ENCODE measurements around the gene TNFAIP2.

The TNFAIP2 gene

GRCh38 chr14:103178521-103178920 is 55.3 kb downstream of the TNFAIP2 start:
- POLR2A ChIA-PET = no interaction called here
- no peak for DNase-seq (ENCODE audit: extremely low spot score)
- TF ChIP-seq CTCF (IDR thresholded peaks at IDR 0.05; ENCODE audit: control extremely low read depth, extremely low read depth, low read depth, missing control alignments) = no peak
- CTCF ChIA-PET = no interaction called here

GRCh38 chr14:103179094-103179493 is 55.8 kb downstream of the TNFAIP2 start:
- DNase-seq (ENCODE audit: extremely low spot score) = no peak
- ChIA-PET CTCF (interaction anchor here (1.4 kb wide), 1 partner anchor 74 kb away, joined by 4 read pairs; no protein-coding TSS in a partner anchor), POLR2A (no interaction called here)
- TF ChIP-seq CTCF (IDR thresholded peaks at IDR 0.05; ENCODE audit: control extremely low read depth, extremely low read depth, low read depth, missing control alignments) = no peak

- ChIA-PET POLR2A (no interaction called here), CTCF (interaction anchor here (1.4 kb wide), 1 partner anchor 76 kb away, joined by 4 read pairs; no protein-coding TSS in a partner anchor)
- no peak for DNase-seq (ENCODE audit: extremely low spot score)
- TF ChIP-seq CTCF (IDR thresholded peaks at IDR 0.05; ENCODE audit: control extremely low read depth, extremely low read depth, low read depth, missing control alignments) = no peak
Measured at GRCh38 chr14:103180331-103180730, 57.1 kb downstream of the TNFAIP2 start.

- TF ChIP-seq CTCF (IDR thresholded peaks at IDR 0.05; ENCODE audit: control extremely low read depth, extremely low read depth, low read depth, missing control alignments) = no peak
- no peak for DNase-seq (ENCODE audit: extremely low spot score)
- ChIA-PET CTCF (interaction anchor here (0.9 to 4.3 kb wide), 4 partner anchors 13 to 79 kb away, joined by 3 to 43 read pairs (median 6); no protein-coding TSS in a partner anchor), POLR2A (no interaction called here)
Measured at GRCh38 chr14:103184046-103184445, 60.8 kb downstream of the TNFAIP2 start.

GRCh38 chr14:103185051-103186029 is 62.1 kb downstream of the TNFAIP2 start:
- ChIA-PET CTCF (interaction anchor here (0.7 to 4.3 kb wide), 9 partner anchors 8 to 111 kb away, joined by 3 to 43 read pairs (median 3); no protein-coding TSS in a partner anchor), POLR2A (interaction anchor here (0.6 kb wide), 1 partner anchor 16 kb away, joined by 4 read pairs; no protein-coding TSS in a partner anchor)
- TF ChIP-seq CTCF (IDR thresholded peaks at IDR 0.05; ENCODE audit: control extremely low read depth, extremely low read depth, low read depth, missing control alignments) = peak; percentile 30
- peak; percentile 42 for DNase-seq (ENCODE audit: extremely low spot score)

- POLR2A ChIA-PET = interaction anchor here (0.6 kb wide), 1 partner anchor 17 kb away, joined by 4 read pairs; no protein-coding TSS in a partner anchor
- TF ChIP-seq CTCF (IDR thresholded peaks at IDR 0.05; ENCODE audit: control extremely low read depth, extremely low read depth, low read depth, missing control alignments) = no peak
- DNase-seq (ENCODE audit: extremely low spot score) = no peak
Measured at GRCh38 chr14:103186241-103186822, 63.1 kb downstream of the TNFAIP2 start.

More at GRCh38 chr14:103186241-103186822, 63.1 kb downstream of the TNFAIP2 start:
- CTCF ChIA-PET = interaction anchor here (0.8 to 4.3 kb wide), 10 partner anchors 9 to 491 kb away, joined by 3 to 43 read pairs (median 3); no protein-coding TSS in a partner anchor
